HepG2 (cell line): ENCODE measurements around the gene BBOF1. TPM values are rescaled to one million over a fixed set of nuclear protein-coding genes. Genes with fewer than 3 reads are reported as not detected.

Experiments
- ATF1 ChIP-seq: IDR thresholded peaks from 2 replicates; pipeline ENCODE4 v1.6.1; 2016; ENCODE audit warnings: mild to moderate bottlenecking, control low read depth
- CHD4 ChIP-seq: fragments of 200-600 bp; sonication (generic); IDR thresholded peaks from 2 replicates; pipeline ENCODE4 v1.7.0; 2017; ENCODE audit warnings: mild to moderate bottlenecking, low read length, borderline replicate concordance
- CREB1 ChIP-seq, 2 experiments: fragments of 450-650 bp in 1 of 2; IDR thresholded peaks; 2 replicates each; pipeline ENCODE4 v1.6.1; 2016 to 2017; ENCODE audit warnings: control low read depth in 1 of 2, mild to moderate bottlenecking in 1 of 2, missing compliant biosample characterization in 1 of 2, missing genetic modification characterization in 1 of 2
- ESRRA ChIP-seq: sonication (generic); formaldehyde crosslinking; IDR thresholded peaks from 2 replicates; pipeline ENCODE4 v1.5.1; 2020; ENCODE audit warnings: mild to moderate bottlenecking, low read depth, missing genetic modification reagents
- LCORL ChIP-seq, 2 experiments: fragments of 450-650 bp in 1 of 2; sonication (generic) in 1 of 2; formaldehyde crosslinking in 1 of 2; IDR thresholded peaks; 2 replicates each; pipeline versions ENCODE4 v1.5.0 to v1.6.1; 2017 to 2020; ENCODE audit warnings: antibody characterized with exemption in 1 of 2, missing genetic modification reagents in 1 of 2
- MAFG ChIP-seq: sonication (generic); formaldehyde crosslinking; IDR thresholded peaks from 2 replicates; pipeline ENCODE4 v1.5.1; 2020; ENCODE audit warnings: mild to moderate bottlenecking, missing genetic modification reagents
- NBN ChIP-seq: fragments of 450-650 bp; conservative IDR thresholded peaks from 2 replicates; pipeline ENCODE4 v1.6.1; 2017
- NR2F1 ChIP-seq, 2 experiments: fragments of 450-650 bp in 1 of 2; formaldehyde crosslinking in 1 of 2; IDR thresholded peaks; 2 replicates each; pipeline versions ENCODE4 v1.5.0 to v1.6.1; 2016 to 2020; ENCODE audit warnings: mild to moderate bottlenecking in 1 of 2, missing compliant biosample characterization in 1 of 2, missing genetic modification reagents in 1 of 2, moderate library complexity in 1 of 2
- PPARG ChIP-seq: conservative IDR thresholded peaks from 2 replicates; pipeline ENCODE4 v1.6.1; 2016; ENCODE audit warnings: missing biosample characterization, missing genetic modification reagents
- SNAPC4 ChIP-seq: sonication (generic); formaldehyde crosslinking; IDR thresholded peaks from 2 replicates; pipeline ENCODE4 v1.4.0; 2020; ENCODE audit warnings: mild to moderate bottlenecking, missing genetic modification reagents
- TEAD2 ChIP-seq: sonication (generic); formaldehyde crosslinking; IDR thresholded peaks from 2 replicates; pipeline ENCODE4 v1.9.0; 2021; ENCODE audit warnings: missing genetic modification reagents
- ZBTB7B ChIP-seq: sonication (generic); formaldehyde crosslinking; IDR thresholded peaks from 2 replicates; pipeline ENCODE4 v1.4.0; 2020; ENCODE audit warnings: missing genetic modification reagents
- ZNF460 ChIP-seq: sonication (generic); formaldehyde crosslinking; IDR thresholded peaks from 2 replicates; pipeline ENCODE4 v1.5.1; 2020; ENCODE audit warnings: missing genetic modification reagents, mild to moderate bottlenecking, borderline replicate concordance
- ZNF550 ChIP-seq: sonication (generic); formaldehyde crosslinking; IDR thresholded peaks from 2 replicates; pipeline ENCODE4 v1.4.0; 2020; ENCODE audit warnings: mild to moderate bottlenecking, missing genetic modification reagents, borderline replicate concordance
- ZNF558 ChIP-seq: sonication (generic); formaldehyde crosslinking; IDR thresholded peaks from 2 replicates; pipeline ENCODE4 v1.9.0; 2022; ENCODE audit warnings: mild to moderate bottlenecking, missing genetic modification reagents, borderline replicate concordance
- ZNF772 ChIP-seq: sonication (generic); formaldehyde crosslinking; IDR thresholded peaks from 2 replicates; pipeline ENCODE4 v1.5.0; 2020; ENCODE audit warnings: mild to moderate bottlenecking, missing genetic modification reagents
- ZNF792 ChIP-seq: IDR thresholded peaks from 2 replicates; pipeline ENCODE4 v1.6.1; 2016
- polyA plus RNA-seq, 8 experiments: library from polyadenylated mRNA; depleted of rRNA in 3 of 8; stranded (reverse) in 7 of 8; unstranded in 1 of 8; fragments of >200 nt; fragmentation: Illumina TruSeq in 4 of 8; extraction: Trizol in 4 of 8; gene quantifications; 2 replicates each; pipeline versions ENCODE4 v1.2.1 to v1.2.3, GENCODE V29; 2011 to 2016; ENCODE audit warnings: low read depth in 4 of 8, missing spikeins in 1 of 8, mixed read lengths in 1 of 8; ENCODE audit not compliant: insufficient read depth in 1 of 8
- total RNA-seq, 5 experiments: library from RNA; depleted of rRNA; stranded (reverse); fragments of >200 nt; fragmentation: Illumina TruSeq; extraction: Trizol; gene quantifications; 2 replicates each; pipeline ENCODE4 v1.2.3, GENCODE V29; 2016; ENCODE audit warnings: low read depth in 1 of 5
- TF ChIP-seq, protein P1 (sequence below): sonication (generic); formaldehyde crosslinking; IDR thresholded peaks from 2 replicates; pipeline ENCODE4 v1.5.1; 2020; ENCODE audit warnings: mild to moderate bottlenecking, missing genetic modification reagents, borderline replicate concordance
- TF ChIP-seq, protein P2 (sequence below): sonication (generic); formaldehyde crosslinking; IDR thresholded peaks from 2 replicates; pipeline ENCODE4 v1.5.0; 2020; ENCODE audit warnings: missing genetic modification reagents

The BBOF1 gene
- total and polyA plus RNA-seq, 2 of the 13 experiments (the other 11 are each of a cell fraction or from before 2014, with no cell fraction given), result 1.6 to 2.3 TPM

- TF ChIP-seq ZNF792, result no peak; the same call in 1 of the 2 replicates
- no peak for TF ChIP-seq TEAD2 (CRISPR knock-in tag)
- no peak for TF ChIP-seq NBN
- TF ChIP-seq ZNF460, result peak; percentile 48; the same call in 1 of the 2 replicates
- TF ChIP-seq ATF1 (CRISPR knock-in tag), result 0 out of 2 replicates have a peak, but pooled peaks have one; percentile 4
- peak; percentile 85 to 95 for TF ChIP-seq NR2F1 (CRISPR knock-in tag; IDR thresholded peaks at IDR 0.05)
- TF ChIP-seq ZBTB7B, result peak; percentile 69; the same call in 1 of the 2 replicates
- TF ChIP-seq SNAPC4, result no peak
- no peak for TF ChIP-seq ZNF558
- TF ChIP-seq ZNF772 (CRISPR knock-in tag), result peak; percentile 74; the same call in 1 of the 2 replicates
- no peak for TF ChIP-seq MAFG (CRISPR knock-in tag)
- TF ChIP-seq ESRRA, result peak; percentile 35; the same call in 1 of the 2 replicates
- no peak for TF ChIP-seq LCORL (IDR thresholded peaks at IDR 0.05)
- TF ChIP-seq LCORL (CRISPR knock-in tag; IDR thresholded peaks at IDR 0.05), result peak; percentile 61; the same call in 1 of the 2 replicates
- peak; percentile 77; the same call in 1 of the 2 replicates for TF ChIP-seq PPARG (CRISPR knock-in tag)
- no peak for TF ChIP-seq CREB1 (IDR thresholded peaks at IDR 0.05)
- TF ChIP-seq CREB1 (CRISPR knock-in tag; IDR thresholded peaks at IDR 0.05), result peak; percentile 58; the same call in 1 of the 2 replicates
- TF ChIP-seq, protein P1, sequence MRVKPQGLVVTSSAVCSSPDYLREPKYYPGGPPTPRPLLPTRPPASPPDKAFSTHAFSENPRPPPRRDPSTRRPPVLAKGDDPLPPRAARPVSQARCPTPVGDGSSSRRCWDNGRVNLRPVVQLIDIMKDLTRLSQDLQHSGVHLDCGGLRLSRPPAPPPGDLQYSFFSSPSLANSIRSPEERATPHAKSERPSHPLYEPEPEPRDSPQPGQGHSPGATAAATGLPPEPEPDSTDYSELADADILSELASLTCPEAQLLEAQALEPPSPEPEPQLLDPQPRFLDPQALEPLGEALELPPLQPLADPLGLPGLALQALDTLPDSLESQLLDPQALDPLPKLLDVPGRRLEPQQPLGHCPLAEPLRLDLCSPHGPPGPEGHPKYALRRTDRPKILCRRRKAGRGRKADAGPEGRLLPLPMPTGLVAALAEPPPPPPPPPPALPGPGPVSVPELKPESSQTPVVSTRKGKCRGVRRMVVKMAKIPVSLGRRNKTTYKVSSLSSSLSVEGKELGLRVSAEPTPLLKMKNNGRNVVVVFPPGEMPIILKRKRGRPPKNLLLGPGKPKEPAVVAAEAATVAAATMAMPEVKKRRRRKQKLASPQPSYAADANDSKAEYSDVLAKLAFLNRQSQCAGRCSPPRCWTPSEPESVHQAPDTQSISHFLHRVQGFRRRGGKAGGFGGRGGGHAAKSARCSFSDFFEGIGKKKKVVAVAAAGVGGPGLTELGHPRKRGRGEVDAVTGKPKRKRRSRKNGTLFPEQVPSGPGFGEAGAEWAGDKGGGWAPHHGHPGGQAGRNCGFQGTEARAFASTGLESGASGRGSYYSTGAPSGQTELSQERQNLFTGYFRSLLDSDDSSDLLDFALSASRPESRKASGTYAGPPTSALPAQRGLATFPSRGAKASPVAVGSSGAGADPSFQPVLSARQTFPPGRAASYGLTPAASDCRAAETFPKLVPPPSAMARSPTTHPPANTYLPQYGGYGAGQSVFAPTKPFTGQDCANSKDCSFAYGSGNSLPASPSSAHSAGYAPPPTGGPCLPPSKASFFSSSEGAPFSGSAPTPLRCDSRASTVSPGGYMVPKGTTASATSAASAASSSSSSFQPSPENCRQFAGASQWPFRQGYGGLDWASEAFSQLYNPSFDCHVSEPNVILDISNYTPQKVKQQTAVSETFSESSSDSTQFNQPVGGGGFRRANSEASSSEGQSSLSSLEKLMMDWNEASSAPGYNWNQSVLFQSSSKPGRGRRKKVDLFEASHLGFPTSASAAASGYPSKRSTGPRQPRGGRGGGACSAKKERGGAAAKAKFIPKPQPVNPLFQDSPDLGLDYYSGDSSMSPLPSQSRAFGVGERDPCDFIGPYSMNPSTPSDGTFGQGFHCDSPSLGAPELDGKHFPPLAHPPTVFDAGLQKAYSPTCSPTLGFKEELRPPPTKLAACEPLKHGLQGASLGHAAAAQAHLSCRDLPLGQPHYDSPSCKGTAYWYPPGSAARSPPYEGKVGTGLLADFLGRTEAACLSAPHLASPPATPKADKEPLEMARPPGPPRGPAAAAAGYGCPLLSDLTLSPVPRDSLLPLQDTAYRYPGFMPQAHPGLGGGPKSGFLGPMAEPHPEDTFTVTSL (CRISPR knock-in tag), result peak; percentile 56; the same call in 1 of the 2 replicates
- TF ChIP-seq, protein P2, sequence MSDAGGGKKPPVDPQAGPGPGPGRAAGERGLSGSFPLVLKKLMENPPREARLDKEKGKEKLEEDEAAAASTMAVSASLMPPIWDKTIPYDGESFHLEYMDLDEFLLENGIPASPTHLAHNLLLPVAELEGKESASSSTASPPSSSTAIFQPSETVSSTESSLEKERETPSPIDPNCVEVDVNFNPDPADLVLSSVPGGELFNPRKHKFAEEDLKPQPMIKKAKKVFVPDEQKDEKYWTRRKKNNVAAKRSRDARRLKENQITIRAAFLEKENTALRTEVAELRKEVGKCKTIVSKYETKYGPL (CRISPR knock-in tag), result peak; percentile 52; the same call in 1 of the 2 replicates
- no peak for TF ChIP-seq ZNF550 (CRISPR knock-in tag)
- TF ChIP-seq CHD4, result peak; percentile 70; the same call in 1 of the 2 replicates
Measured at GRCh38 chr14:73996731-73997107, 22.4 kb upstream of the BBOF1 start (continued).
